HG03064 (cell line): Measurements from ENCODE around the gene NAT8.
"Not testable (repeated sequence)": the region's sequence is repeated elsewhere in the genome, so short reads cannot be mapped to it uniquely, and the experiment has no call there.

ENCODE experiments used
- ATAC-seq: cut with Tn5 transposase; IDR thresholded peaks from one replicate; pipeline ENCODE4 v1.9.1; 2021; ENCODE audit warnings: low read depth; ENCODE audit not compliant: unreplicated experiment

The NAT8 gene, protein sequence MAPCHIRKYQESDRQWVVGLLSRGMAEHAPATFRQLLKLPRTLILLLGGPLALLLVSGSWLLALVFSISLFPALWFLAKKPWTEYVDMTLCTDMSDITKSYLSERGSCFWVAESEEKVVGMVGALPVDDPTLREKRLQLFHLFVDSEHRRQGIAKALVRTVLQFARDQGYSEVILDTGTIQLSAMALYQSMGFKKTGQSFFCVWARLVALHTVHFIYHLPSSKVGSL

DNA sequence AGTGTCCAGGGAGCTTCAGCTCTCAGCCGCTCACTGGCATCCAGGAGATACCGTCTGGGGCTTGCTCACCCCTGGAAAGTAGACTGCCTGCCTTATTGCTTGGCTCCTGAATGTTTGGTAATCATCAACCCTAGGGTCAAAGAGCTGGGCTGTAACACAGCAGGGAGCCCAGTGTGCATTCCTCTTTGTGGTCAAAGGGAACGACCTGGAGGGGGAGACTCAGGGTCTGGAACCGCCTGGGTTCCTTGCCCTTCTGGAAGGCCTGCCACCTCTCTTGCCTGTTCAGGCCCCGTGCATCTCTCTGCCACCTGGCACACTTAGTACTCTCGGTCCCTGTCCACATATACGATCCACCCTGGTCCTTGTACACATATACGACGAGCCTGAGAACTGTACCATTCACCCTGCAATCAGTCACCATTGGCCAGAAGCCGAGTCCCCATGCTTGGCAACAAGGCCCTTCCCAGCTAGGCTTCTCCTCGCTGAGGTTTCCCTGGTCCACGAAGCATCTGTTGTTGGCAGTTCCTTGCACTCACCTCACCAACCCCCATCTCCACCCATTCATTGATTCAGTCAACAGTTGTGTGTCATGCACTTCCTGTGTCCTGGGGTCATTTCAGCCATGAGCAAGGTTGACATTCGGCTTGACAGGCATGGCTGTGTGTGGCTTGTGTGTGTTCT lies at the start of gene NAT8:
NAT8 (minus strand) TSS at position 85 of the 681 bp plus-strand sequence. CDS start 794 bp downstream, outside the sequence.
- ATAC-seq: no peak

DNA sequence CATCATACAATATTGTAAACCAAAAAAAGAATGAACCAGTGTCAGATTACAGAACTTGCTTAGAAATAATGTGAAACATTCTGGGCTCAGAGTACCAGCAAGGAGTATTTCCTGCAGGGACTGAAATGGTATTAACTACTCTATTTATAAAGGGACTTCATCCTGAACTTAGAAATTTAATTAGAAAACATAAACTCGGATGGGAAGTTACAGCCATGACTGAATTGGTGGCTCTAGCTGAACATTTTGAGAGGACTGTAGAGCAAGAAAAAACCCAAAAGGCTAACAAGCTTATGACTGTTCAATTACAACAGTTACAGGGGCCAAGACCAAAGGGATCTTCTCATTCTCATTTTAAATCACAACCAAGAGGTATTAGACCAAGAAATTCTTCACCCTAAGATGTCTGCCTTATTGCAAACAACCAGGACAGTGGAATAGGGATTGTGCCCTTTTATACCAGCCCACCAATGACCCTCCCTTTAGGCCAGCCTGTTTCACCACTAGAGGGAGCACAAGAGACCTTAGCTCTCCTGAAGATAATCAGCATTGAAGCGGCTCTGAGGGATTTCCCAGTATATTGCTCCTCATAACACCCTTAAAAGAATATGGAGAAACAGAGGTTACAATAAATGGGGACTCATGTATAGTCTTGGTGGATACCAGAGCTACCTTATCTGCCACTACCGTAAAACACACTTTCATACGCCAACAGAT lies 48.3 kb upstream of the NAT8 start:
- not testable (repeated sequence) for ATAC-seq

DNA sequence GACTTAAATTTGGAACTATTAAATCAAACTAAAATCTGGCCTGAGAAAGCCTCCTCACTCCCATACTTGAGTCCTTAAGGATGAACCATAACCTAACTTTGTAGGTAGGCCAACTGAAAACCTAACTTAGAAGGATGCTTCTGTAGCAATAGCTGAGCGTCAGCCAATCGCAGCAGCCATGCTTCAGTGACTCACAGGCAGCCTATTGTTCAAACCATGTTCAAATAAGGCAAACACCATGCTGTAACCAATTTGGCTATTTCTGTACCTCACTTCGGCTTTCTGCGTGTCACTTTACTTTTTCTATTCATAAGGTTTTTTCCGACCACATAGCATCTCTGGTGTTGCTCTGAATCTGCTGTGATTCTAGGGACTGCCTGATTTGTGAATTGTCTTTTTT lies 46.3 kb upstream of the NAT8 start:
- ATAC-seq: not testable (repeated sequence)

DNA sequence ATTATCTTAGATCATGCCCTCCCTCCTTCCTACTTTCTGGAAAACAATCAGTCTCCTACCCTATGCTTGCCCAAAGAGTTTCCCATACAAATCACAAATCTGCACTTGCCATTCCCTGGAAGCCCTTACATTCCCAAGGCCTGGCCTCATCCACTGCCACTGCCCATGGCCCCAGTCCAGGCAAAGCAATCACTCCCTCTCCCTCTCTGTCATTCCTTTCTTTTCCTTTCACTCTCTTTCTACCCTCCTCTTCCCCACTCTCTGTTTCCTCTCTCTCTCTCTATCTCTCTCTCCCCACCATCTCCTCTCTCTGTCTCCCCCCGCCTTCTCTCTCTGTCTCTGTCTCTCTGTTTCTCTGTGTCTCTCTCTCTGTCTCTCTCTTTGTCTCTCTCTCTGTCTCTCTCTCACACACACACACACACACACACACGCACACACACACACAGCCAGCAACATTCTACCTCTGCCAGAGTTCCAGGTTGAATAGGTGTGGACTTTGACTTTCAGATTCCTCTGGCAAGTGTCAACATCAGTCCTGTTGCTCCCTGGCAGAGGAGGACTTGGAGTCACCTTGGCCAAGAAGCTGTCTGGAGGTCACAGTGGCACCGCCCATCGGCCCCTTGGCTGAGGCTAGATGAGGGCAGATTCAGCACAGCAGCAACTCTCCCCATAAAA lies 43.7 kb upstream of the NAT8 start:
- ATAC-seq: no peak

DNA sequence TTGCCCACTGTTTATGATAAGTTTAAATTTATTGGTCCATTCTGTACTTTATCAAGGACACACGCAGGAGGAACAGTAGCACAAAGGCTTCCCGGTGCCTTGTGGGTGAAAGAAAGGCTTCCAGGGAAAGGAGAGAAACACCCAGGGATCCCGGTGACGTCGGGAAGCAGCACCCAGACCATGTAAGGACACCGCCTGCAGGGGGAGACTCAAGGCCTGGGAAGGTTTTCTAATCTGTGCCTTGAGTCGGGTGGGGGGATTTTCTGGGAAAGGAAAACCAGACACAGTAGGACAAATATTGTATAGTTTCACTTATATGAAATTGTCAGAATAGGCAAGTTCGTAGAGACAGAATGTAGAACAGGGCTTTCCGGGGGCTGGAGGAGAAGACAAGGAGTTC lies 42.7 kb upstream of the NAT8 start:
- not testable (repeated sequence) for ATAC-seq

DNA sequence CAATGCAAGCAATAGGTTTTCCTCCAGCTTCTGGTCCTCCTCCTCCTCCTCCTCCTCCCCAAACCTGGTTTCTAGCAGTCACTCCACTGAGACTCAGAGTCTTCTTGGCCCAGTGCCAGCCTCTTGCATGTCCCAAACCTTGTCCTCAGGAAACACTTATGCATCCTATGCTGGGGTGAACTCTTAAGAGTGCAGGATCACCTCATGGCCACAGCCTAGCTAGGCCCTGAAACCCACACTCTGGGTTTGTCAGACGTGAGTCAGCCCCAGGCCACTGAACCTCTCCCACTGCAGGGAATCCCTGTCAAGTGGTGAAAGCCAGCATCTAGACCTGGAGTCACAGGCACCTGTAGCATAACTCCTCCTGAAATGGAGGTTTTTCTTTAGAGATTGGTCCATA lies 42.1 kb upstream of the NAT8 start:
- ATAC-seq: not testable (repeated sequence)

DNA sequence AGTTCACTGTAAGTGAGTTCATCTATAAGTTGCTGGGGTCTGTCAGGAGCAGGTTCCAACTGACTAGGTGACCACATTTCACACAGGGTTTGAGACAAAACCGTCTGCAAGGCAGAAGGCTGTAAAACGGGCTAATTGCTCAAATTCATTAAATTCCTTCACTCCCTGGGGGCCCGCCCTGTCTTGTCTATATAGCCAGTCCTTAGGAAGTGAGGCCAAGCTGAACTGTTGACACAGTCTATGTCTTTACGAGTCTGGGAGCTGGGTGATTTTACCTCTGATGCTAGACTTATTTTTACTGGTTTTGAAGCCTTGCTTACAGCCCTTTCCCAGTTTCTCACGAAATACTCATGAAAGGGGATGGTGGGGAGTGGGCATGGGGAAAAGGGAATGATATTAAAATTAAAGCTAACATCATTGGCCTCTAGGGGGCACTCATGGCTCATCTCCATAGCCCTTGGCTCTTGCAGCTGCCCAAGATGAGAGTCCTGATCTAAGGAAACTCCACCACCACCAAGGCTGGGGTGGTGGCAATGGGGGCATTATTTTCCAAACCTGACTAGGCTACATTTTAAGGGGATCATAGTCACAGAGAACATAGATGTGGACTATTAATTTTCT lies 37.8 kb upstream of the NAT8 start:
- not testable (repeated sequence) for ATAC-seq

DNA sequence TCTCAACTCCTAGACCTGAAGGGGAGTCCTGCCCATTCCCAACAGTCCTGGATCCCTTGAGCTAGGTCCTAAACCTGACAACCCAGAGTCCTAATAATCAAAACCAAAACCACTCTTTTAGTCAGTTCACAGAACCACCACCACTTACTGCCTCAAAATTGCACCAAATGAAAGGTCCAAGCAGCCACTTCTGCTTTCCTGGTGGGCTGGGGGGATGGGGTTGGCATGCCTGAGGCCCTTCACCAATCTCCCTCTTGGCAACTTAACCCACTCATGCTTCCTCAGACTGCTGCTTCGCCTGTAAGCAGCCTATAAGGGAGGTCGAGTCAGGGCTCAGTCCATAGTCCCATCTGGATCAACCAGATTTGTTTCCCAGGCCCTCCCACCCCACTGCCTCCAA lies 37.0 kb upstream of the NAT8 start:
- ATAC-seq: not testable (repeated sequence)

DNA sequence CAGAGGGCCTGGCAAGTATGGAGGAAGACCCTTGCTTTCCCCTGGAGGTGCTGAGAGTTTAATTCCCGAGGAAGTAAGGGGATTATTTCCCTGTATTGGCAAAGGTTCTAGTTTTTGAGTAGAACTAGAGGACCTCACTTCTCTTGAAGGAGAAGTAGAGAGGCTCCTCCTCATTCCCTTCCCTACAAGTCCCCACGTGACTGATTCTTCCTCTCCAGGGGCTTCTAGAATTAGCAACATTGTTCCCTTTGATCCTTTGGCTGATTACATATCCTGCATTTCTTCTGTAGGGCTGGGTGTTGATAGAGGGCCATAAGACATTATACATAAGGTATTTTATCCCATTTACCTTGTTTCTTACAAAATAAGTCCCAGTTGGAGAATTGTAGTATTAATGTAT lies 35.8 kb upstream of the NAT8 start:
- not testable (repeated sequence) for ATAC-seq

DNA sequence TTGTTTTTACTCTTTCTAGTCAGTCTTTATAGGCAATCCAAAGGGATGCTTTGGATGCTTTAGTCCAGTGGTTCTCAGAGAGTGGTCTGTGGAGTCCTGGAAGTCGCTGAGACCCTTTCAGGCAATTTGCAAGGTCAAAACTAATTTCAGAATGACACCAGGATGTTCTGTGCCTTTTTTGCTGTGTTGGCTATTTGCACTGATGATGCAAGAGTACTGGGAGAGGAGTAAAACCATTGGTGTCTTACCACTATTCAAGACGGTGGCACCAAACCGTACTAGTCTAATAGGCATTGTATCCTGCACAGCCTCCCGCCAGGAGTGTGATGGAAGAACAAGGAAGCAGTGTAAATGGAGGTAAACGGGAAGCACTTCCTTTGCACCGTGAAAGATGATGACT lies 34.0 kb upstream of the NAT8 start:
- not testable (repeated sequence) for ATAC-seq

DNA sequence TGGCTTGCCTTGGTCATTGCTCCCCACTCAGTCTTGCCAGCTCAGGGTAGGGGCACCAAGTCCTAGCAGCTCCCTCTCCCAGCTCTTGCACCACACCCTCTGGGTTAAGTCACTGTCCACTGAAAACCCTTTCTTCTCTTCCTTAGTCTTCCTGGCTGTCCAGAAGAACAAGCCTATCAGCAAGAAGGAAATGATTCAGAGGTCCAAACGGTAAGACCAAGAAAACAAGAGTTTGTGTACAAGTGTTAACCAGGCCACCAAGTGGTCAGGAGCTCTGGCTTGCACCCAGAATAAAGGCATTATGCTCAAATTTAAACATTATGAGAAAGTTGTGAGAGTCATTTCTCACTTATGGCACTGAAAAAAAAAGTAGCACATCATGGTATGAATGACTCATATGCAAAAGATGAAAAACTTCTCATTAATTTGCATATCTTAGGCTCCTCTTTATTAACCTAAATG lies 32.5 kb upstream of the NAT8 start:
- not testable (repeated sequence) for ATAC-seq

DNA sequence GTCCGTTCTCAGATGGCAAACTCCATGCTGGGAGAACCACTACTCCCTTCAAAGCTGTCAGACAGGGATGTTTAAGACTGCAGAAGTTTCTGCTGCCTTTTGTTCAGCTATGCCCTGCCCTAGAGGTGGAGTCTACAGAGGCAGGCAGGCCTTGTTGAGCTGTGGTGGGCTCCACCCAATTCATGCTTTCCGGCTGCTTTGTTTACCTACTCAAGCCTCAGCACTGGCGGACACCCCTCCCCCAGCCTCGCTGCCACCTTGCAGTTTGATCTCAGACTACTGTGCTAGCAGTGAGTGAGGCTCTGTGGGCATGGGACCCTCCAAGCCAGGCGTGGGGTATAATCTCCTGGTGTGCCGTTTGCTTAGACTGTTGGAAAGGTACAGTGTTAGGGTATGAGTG lies 27.8 kb upstream of the NAT8 start:
- ATAC-seq: not testable (repeated sequence)

DNA sequence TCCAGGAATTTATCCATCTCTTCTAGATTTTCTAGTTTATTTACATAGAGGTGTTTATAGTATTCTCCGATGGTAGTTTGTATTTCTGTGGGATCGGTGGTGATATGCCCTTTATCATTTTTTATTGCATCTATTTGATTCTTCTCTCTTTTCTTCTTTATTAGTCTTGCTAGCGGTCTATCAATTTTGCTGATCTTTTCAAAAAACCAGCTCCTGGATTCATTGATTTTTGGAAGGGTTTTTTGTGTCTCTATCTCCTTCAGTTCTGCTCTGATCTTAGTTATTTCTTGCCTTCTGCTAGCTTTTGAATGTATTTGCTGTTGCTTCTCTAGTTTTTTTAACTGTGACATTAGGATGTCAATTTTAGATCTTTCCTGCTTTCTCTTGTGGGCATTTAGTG lies 25.0 kb upstream of the NAT8 start:
- ATAC-seq: not testable (repeated sequence)

DNA sequence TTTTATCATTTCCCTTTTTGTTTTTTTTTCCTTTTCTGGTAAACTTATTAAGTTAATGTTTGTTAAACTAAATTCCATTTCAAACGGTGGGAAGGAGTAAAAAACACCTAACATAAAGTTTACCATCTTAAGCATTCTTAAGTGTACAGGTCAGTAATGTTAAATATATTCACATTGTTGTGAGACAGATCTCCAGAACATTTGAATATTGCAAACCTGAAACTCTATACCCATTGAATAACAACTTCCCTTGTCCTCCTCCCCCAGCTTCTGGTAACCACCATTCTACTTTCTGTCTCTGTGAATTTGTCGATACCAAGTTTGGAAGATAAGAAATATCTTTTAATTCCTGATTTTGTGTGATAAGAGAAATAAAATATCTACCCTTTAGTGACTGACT lies 12.0 kb upstream of the NAT8 start:
- ATAC-seq: no peak

DNA sequence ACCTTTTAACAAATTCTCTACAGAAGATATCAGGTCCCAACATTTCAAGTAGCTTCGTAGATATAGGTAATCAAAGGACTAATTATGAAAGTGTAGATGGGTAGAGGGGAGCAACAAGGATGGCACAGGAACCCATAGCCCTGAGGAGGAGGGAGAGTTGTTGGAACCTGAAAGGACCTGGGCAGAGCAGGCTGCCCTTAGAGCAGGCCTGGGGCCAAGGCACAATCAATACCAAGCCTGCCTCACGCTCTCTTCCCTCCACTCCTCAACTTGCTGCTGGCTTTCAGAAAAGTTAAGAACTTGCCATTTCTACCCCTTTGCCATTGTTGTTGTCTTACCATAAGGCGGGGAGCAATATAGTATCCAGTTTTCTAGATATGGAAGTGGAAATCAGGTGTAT lies 10.1 kb upstream of the NAT8 start:
- no peak for ATAC-seq

DNA sequence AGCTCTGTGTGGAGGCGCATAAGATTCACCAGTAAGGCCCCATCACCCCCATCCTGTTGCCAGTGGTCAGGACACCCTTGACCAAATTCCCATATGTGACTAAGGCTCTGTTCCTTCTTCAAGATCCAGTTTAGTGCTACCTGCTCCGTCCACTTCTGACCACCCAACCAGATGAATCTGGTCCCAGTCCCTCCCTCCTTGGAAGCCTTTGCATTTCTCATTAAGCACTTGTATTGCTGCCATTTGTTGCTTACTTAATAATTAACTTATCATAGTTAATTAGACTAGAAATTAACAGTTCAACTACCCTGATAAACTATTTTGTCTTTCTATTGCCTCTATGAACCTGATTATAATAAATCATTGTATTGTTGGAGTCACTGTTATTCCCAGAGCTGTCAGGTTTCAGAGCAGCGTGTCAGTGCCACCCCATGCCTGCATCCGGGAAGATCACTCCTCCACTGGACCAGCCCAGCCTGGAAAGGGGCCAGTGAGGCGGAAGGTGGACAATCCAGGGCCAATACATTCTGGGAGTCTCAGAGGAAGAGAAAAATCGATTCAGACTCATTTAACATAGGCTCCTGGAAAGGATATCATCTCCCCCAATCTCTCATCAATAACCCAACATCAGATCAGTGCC lies 9.5 kb upstream of the NAT8 start:
- ATAC-seq: no peak

DNA sequence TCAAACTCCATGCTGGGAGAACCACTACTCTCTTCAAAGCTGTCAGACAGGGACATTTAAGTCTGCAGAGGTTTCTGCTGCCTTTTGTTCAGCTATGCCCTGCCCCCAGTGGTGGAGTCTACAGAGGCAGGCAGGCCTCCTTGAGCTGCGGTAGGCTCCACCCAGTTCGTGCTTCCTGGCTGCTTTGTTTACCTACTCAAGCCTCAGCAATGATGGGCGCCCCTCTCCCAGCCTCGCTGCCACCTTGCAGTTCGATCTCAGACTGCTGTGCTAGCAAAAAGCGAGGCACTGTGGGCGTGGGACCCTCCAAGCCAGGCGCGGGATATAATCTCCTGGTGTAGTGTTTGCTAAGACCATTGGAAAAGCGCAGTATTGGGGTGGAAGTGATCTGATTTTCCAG lies 5.5 kb upstream of the NAT8 start:
- ATAC-seq: not testable (repeated sequence)

DNA sequence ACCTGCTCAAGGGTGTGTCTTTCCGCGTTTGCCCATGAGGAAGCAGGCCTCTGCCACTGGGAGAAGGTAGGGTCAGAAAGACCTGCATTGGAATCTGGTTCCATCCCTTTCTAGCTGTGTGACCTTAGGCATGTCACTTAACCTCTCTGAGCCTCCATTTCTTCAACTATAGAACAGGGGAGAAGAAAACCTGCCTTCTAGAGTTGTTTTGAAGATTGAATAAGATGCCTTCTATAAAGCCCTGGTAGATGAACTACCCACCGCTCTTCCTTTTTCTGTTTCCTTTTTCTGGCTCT lies 507 bp downstream of the NAT8 start:
- ATAC-seq: no peak

DNA sequence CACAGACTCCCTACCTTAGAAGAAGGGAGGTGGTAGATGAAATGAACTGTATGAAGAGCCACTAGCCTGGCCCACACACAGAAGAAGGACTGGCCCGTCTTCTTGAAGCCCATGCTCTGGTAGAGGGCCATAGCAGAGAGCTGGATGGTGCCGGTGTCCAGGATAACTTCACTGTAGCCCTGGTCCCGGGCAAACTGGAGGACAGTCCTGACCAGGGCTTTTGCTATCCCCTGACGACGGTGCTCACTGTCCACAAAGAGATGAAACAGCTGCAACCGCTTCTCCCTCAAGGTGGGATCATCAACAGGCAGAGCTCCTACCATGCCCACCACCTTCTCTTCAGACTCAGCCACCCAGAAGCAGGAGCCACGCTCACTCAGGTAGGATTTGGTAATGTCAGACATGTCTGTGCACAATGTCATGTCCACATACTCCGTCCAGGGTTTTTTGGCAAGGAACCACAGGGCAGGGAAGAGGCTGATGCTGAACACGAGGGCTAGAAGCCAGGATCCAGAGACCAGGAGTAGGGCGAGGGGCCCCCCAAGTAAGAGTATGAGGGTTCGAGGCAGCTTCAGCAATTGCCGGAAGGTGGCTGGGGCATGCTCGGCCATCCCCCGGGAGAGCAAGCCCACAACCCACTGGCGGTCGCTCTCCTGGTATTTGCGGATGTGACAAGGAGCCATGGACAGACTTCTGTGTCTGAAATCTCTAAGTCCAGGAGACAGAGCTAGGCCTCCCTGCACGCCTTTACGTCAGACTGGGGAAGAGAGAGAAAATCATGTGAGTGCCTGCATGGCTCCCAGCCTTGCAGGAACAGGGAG lies 1.1 kb downstream of the NAT8 start:
- ATAC-seq: no peak
